ENCODE results near the gene WLS.
"Not testable (repeated sequence)": the region's sequence is repeated elsewhere in the genome, so short reads cannot be mapped to it uniquely, and the experiment has no call there.

Gene WLS

GRCh38 chr1:68232289-68233148 lies at the start of gene WLS:
Gene WLS (minus strand): TSS chr1:68232523. CDS start chr1:68232299, 224 bp downstream.
- peak; percentile 60 for DNase-seq (ENCODE audit: low read depth)

GRCh38 chr1:68280286-68280685 lies 48.0 kb upstream of the WLS start:
- DNase-seq (ENCODE audit: low read depth) = no peak
- no peak overlapping the region for H3K4me3 ChIP-seq (ENCODE audit: low read depth, low read length)

More at GRCh38 chr1:68232289-68233148, at the start of gene WLS:
- H3K4me3 ChIP-seq (ENCODE audit: low read depth, low read length) = peak within 1 kb of the TSS; percentile 93

- no peak overlapping the region for H3K4me3 ChIP-seq (ENCODE audit: low read depth, low read length)
- no peak for DNase-seq (ENCODE audit: low read depth)
These were observed 47.5 kb upstream of the WLS start for GRCh38 chr1:68279846-68280245.

- H3K4me3 ChIP-seq (ENCODE audit: low read depth, low read length) = no peak overlapping the region
- no peak for DNase-seq (ENCODE audit: low read depth)
These were observed 45.9 kb upstream of the WLS start for GRCh38 chr1:68278221-68278620.

- no peak overlapping the region for H3K4me3 ChIP-seq (ENCODE audit: low read depth, low read length)
- no peak for DNase-seq (ENCODE audit: low read depth)
These were observed 44.1 kb upstream of the WLS start for GRCh38 chr1:68276448-68276847.

GRCh38 chr1:68273530-68273929 lies 41.2 kb upstream of the WLS start:
- no peak for DNase-seq (ENCODE audit: low read depth)
- H3K4me3 ChIP-seq (ENCODE audit: low read depth, low read length) = no peak overlapping the region

GRCh38 chr1:68271596-68271995 lies 39.3 kb upstream of the WLS start:
- no peak overlapping the region for H3K4me3 ChIP-seq (ENCODE audit: low read depth, low read length)
- no peak for DNase-seq (ENCODE audit: low read depth)

- no peak overlapping the region for H3K4me3 ChIP-seq (ENCODE audit: low read depth, low read length)
- DNase-seq (ENCODE audit: low read depth) = no peak
These were observed 38.6 kb upstream of the WLS start for GRCh38 chr1:68270951-68271350.

GRCh38 chr1:68269637-68270430 lies 37.5 kb upstream of the WLS start:
- DNase-seq (ENCODE audit: low read depth) = no peak
- no peak overlapping the region for H3K4me3 ChIP-seq (ENCODE audit: low read depth, low read length)

- H3K4me3 ChIP-seq (ENCODE audit: low read depth, low read length) = no peak overlapping the region
These were observed 36.7 kb upstream of the WLS start for GRCh38 chr1:68268896-68269483.

GRCh38 chr1:68256824-68257223 lies 24.5 kb upstream of the WLS start:
- H3K4me3 ChIP-seq (ENCODE audit: low read depth, low read length); DNase-seq (ENCODE audit: low read depth): not testable (repeated sequence)

More at GRCh38 chr1:68268896-68269483, 36.7 kb upstream of the WLS start:
- DNase-seq (ENCODE audit: low read depth) = no peak

- no peak for DNase-seq (ENCODE audit: low read depth)
- H3K4me3 ChIP-seq (ENCODE audit: low read depth, low read length) = no peak overlapping the region
These were observed 23.0 kb upstream of the WLS start for GRCh38 chr1:68255301-68255700.

GRCh38 chr1:68254667-68255226 lies 22.4 kb upstream of the WLS start:
- no peak for DNase-seq (ENCODE audit: low read depth)

GRCh38 chr1:68237040-68237439 lies 4.7 kb upstream of the WLS start:
- DNase-seq (ENCODE audit: low read depth) = no peak

More at GRCh38 chr1:68254667-68255226, 22.4 kb upstream of the WLS start:
- no peak overlapping the region for H3K4me3 ChIP-seq (ENCODE audit: low read depth, low read length)

GRCh38 chr1:68234094-68234493 lies 1.8 kb upstream of the WLS start:
- no peak overlapping the region for H3K4me3 ChIP-seq (ENCODE audit: low read depth, low read length)
- DNase-seq (ENCODE audit: low read depth) = no peak

More at GRCh38 chr1:68237040-68237439, 4.7 kb upstream of the WLS start:
- no peak overlapping the region for H3K4me3 ChIP-seq (ENCODE audit: low read depth, low read length)

GRCh38 chr1:68233202-68233601 lies 879 bp upstream of the WLS start:
- peak overlapping the region; percentile 93 for H3K4me3 ChIP-seq (ENCODE audit: low read depth, low read length)
- no peak for DNase-seq (ENCODE audit: low read depth)

- H3K4me3 ChIP-seq (ENCODE audit: low read depth, low read length) = peak overlapping the region; percentile 93
- DNase-seq (ENCODE audit: low read depth) = peak; percentile 48
These were observed 565 bp downstream of the WLS start for GRCh38 chr1:68231627-68232288.

- H3K4me3 ChIP-seq (ENCODE audit: low read depth, low read length) = peak overlapping the region; percentile 93
- DNase-seq (ENCODE audit: low read depth) = no peak
These were observed 1.3 kb downstream of the WLS start for GRCh38 chr1:68230901-68231626.

- H3K4me3 ChIP-seq (ENCODE audit: low read depth, low read length) = peak overlapping the region; percentile 93
- DNase-seq (ENCODE audit: low read depth) = no peak
These were observed 1.9 kb downstream of the WLS start for GRCh38 chr1:68230484-68230802.
